ENCODE data around the gene MRPS26.

Gene MRPS26

GRCh38 chr20:3077618-3078134, 31.8 kb downstream of the MRPS26 start:
- no peak for DNase-seq

- peak; percentile 8 for DNase-seq
Measured at GRCh38 chr20:3080939-3081388, 35.1 kb downstream of the MRPS26 start.

DNA sequence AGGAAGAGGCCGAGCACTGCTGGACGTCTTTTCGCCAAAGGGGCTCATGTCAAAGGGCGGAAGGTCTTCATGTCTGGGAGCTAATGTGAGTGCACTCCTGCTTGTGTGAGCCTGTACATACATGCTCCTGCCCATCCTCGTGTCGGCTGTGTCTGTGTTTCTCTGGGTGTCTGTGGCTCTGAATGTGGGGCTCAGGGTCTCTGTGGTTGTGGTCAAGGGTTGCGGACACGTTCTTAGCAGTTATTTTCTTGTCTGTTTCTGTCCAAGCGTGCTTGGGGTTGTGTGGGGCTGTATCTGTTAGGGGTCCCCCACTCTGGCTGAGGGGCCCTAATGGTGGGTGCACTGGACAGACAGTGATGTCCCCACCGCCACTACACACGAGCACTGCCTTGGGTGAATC, 35.8 kb downstream of the MRPS26 start:
- DNase-seq = no peak

DNA sequence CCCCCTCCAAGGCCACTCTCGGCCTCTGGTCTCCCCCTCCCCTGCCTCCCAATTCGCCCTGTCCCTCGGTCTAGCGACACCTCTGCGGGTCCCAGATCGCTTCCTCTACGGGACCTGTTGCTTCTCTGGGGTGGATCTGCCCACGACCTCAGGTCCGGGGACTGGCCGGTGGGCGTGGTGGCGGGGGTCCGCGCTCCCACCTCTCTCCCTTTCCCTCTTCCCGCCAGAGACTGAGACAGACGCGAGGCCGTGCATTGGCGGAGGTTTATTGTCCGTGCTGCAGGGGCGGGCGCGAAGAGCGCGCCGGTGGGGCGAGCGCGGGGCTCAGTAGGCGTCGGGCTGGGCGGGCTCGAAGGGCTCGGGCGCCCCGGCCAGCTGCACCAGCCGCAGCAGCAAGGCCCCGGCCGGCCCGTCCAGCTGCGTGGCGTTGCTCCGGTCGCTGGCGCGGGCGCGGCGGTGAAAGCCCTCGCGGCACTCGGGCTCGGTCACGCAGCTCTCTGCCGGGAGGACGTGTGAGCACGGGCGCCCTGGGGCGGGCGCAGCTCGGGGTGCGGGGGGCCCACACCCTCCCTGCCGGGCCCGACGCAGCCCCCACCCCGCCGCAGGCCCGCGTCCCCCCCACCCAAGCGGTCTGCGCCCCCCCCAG, 36.6 kb downstream of the MRPS26 start:
- no peak for DNase-seq

DNA sequence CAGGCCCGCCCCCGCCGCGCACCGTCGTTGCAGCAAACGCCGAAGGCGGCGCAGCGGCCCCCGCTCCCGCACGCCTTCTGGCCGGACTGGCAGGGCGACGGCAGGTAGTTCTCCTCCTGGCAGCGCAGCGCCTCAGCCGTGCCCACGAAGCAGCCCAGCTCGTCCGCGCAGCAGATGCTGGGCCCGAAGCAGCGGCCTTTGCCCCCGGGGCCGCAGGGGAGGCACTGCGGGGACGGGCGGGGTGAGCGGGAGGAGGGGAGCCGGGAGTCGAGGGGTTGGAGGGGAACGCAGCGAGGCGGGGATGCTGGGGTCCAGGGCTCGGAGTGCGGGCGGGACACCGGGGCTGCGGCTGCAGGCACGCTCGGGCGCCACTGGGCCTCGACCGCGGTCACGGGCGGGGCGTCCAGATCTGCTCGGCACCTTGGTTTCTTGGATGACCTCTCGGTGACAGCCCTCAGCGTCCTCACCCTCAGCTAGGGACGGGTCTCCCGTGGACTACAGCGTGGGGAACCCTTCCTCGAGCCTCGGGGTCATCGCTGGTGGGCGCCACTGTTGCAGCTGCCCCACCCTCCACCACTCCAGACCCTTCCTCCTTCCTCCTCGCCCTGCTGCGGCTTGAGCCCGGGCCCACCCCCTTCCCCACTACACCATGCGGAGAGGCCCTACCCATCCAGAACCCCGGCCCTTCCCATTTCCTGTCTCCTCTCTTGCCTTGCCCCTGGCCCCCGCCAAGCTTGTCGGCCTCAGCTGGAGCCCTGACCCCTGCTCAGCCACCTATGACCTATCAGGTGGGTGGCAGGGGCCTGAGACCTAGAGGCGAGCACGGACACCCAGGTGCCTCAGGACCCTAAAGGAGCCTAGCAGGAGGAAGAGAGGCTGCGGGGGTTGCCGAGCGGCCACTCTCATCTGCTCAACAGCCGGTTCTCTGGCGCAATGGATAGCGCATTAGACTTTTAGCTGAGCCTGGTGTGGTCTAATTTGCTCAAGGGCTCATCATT, 37.4 kb downstream of the MRPS26 start:
- DNase-seq = no peak

DNA sequence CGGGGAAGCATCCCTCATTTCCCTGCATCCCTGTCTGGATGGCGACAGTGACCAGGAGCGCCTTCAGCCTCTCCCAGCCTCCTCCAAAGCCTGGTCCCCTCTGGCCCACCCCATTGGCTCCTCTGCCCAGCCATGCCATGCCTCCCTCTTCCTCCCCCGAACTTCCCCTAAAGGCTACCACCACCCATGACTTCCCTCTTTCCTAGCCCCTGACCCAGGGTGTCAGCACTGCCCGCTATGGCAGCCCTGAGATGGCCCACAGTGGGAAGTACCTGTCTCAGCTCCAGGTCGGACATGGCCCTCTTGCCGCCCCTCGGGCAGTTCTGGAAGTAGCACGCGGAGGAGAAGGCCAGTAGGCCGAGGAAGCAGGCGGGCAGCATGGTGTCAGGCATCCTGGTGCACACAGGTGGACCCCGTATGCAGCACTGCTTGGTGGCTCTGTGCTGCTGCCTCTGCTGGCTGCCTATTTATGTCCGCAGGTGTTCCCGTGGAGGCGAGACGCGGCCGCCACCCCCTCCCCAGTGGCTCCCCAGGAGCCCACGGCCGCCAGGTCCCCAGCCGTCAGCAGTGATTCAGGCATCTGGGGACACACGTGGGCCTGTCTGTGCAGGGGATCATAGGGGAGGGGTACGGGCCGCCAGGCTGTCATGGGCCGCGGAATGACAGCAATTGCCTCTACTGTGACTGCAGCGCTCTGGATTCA, 38.6 kb downstream of the MRPS26 start, which contains the start of gene AVP:
TSS of gene AVP (minus strand) at position 442 of the 703 bp plus-strand sequence. CDS start at position 392, 50 bp downstream.
- DNase-seq = no peak

- DNase-seq = no peak
Measured at GRCh38 chr20:3084986-3085360, 39.1 kb downstream of the MRPS26 start.

GRCh38 chr20:3085571-3086072, 39.8 kb downstream of the MRPS26 start:
- DNase-seq = no peak

- DNase-seq = no peak
Measured at GRCh38 chr20:3088031-3088430, 42.2 kb downstream of the MRPS26 start.

- DNase-seq = no peak
Measured at GRCh38 chr20:3090565-3090964, 44.7 kb downstream of the MRPS26 start.

DNA sequence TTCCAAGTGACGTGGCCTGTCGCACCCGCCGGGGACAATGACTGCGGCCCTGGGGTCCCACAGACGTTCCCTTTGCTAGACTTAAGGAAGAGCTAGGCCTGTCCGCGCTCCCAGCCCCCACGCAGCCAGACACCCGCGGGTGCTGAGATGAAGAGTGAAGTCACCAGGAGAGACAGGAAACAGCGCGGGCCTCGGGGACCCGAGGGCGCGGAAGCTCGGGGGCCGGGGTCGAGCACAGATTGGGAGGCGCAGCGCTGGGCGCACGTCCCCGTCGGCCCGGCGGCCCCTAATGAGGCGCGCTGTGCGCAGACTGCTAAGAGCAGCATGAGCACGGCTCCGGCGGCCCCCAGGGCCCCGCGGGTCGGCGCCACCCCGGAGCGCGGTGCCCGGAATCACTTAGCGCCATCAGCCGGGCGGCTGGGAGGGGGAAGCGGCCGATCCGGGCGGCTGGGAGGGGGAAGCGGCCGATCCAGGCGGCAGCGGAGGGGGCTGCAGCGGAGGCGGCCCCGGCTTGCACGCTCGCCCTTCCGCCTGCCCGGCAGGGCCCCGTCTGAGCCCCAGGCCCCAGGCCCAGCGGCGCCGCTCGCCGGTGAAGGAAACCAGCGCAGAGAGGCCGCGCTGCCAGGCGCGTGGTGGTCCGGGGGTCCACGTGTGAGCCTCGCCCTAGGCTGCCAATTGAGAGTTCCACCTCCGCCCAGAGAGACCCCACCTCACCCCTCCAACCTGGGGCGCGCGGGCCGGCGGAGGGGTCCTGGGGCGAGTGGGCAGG, 46.9 kb downstream of the MRPS26 start:
- no peak for DNase-seq

- no peak for DNase-seq
Measured at GRCh38 chr20:3093861-3094361, 48.1 kb downstream of the MRPS26 start.

DNA sequence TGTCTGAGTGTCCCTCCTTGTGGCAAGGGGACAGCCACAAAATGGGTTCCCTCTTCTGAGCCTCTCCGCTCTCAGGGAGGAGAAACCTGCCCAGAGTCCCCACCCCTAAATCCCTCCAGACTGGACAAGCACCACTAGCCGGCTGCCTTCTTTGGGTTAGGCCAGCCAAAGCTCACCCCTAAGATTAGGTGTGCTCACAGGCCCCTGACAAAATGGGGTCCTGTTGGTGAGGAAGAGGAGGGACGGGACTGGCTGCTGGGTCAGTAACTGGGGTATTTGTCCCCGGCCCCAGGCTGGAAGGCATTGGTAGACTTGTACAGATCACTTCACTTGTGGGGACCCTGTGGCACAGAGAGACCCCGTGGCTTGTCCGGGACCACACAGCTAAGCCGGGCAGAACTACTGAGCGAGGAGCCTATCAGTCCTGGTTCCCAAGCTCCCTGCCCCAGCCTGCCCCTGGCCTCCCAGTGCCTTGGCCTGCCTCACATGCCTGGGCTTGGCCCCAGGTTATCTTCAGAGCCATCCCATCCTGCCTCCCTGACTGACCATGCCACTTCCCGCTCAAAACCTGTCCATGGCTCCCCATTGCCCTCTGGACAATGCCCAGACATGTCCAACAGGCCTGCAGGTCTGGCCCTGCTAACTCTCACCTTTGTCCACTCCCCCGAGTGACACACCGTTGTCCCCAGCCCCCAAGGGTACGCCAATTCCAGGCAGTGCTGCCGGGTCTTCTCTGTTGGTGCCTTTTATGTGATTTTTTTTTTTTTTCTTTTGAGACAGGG, 49.2 kb downstream of the MRPS26 start:
- no peak for DNase-seq

All from kidney glomerular epithelial cell (primary cell).